Trophoblast cell (in vitro differentiated cells and primary cell): Measurements from ENCODE around the gene PRAMEF11.
"Not testable (repeated sequence)": the region's sequence is repeated elsewhere in the genome, so short reads cannot be mapped to it uniquely, and the experiment has no call there.

Source experiments
- DNase-seq, 2 donors: peaks; one replicate each; pipeline ENCODE4 v3.0.0-alpha.2; 2016
- H2AFZ ChIP-seq: 2 replicates; pipeline ENCODE4 v1.6.1; 2013; ENCODE audit warnings: low read length, moderate library complexity, mild to moderate bottlenecking; ENCODE audit not compliant: insufficient read depth, poor library complexity
- H2AK5ac ChIP-seq: 2 replicates; pipeline ENCODE4 v1.6.1; 2013; ENCODE audit warnings: mild to moderate bottlenecking, low read length
- H2BK120ac ChIP-seq: 2 replicates; pipeline ENCODE4 v1.6.1; 2013; ENCODE audit warnings: low read length, mild to moderate bottlenecking, moderate library complexity; ENCODE audit not compliant: insufficient read depth, poor library complexity
- H2BK12ac ChIP-seq: 2 replicates; pipeline ENCODE4 v1.6.1; 2013; ENCODE audit warnings: mild to moderate bottlenecking, low read length, moderate library complexity
- H2BK5ac ChIP-seq: 2 replicates; pipeline ENCODE4 v1.6.1; 2013; ENCODE audit warnings: low read length, low read depth, moderate library complexity, mild to moderate bottlenecking; ENCODE audit not compliant: poor library complexity
- H3K14ac ChIP-seq: 2 replicates; pipeline ENCODE4 v1.6.1; 2013; ENCODE audit warnings: mild to moderate bottlenecking, low read length
- H3K18ac ChIP-seq: 2 replicates; pipeline ENCODE4 v1.6.1; 2013; ENCODE audit warnings: mild to moderate bottlenecking, low read length
- H3K23ac ChIP-seq: 2 replicates; pipeline ENCODE4 v1.6.1; 2013; ENCODE audit warnings: low read length
- H3K27ac ChIP-seq: 2 replicates; pipeline ENCODE4 v1.5.1; 2013; ENCODE audit warnings: low read depth, mild to moderate bottlenecking, inconsistent platforms, low read length, moderate library complexity
- H3K27me3 ChIP-seq: 2 replicates; pipeline ENCODE4 v1.6.1; 2013; ENCODE audit warnings: inconsistent platforms, mild to moderate bottlenecking, low read length, moderate library complexity; ENCODE audit not compliant: insufficient read depth
- H3K36me3 ChIP-seq, 2 experiments: 1 replicate in 1 of 2; 2 replicates in 1 of 2; pipeline ENCODE4 v1.6.1; 2013; ENCODE audit warnings: low read length in 2 of 2, mild to moderate bottlenecking in 2 of 2, moderate library complexity in 1 of 2; ENCODE audit not compliant: insufficient read depth in 2 of 2, control insufficient read depth in 1 of 2
- H3K4ac ChIP-seq: 2 replicates; pipeline ENCODE4 v1.6.1; 2013; ENCODE audit warnings: low read depth, mild to moderate bottlenecking, low read length, moderate library complexity
- H3K4me1 ChIP-seq, 2 experiments: 1 replicate in 1 of 2; 2 replicates in 1 of 2; pipeline ENCODE4 v1.6.1; 2013; ENCODE audit warnings: low read length in 2 of 2, mild to moderate bottlenecking in 2 of 2, moderate library complexity in 1 of 2; ENCODE audit not compliant: insufficient read depth in 2 of 2, control insufficient read depth in 1 of 2
- H3K4me2 ChIP-seq: 2 replicates; pipeline ENCODE4 v1.6.1; 2013; ENCODE audit warnings: inconsistent platforms, mild to moderate bottlenecking, low read length, moderate library complexity
- H3K4me3 ChIP-seq: 2 replicates; pipeline ENCODE4 v1.5.1; 2013; ENCODE audit warnings: mild to moderate bottlenecking, low read depth, low read length, inconsistent platforms
- H3K79me1 ChIP-seq: one replicate; pipeline ENCODE4 v1.6.1; 2013; ENCODE audit warnings: low read length
- H3K79me2 ChIP-seq: 2 replicates; pipeline ENCODE4 v1.6.1; 2013; ENCODE audit warnings: low read length, mild to moderate bottlenecking; ENCODE audit not compliant: control insufficient read depth, insufficient read depth, poor library complexity
- H3K9ac ChIP-seq: 2 replicates; pipeline ENCODE4 v1.6.1; 2013; ENCODE audit warnings: mild to moderate bottlenecking, low read length
- H3K9me3 ChIP-seq: 2 replicates; pipeline ENCODE4 v1.6.1; 2013; ENCODE audit warnings: low read depth, mild to moderate bottlenecking, control low read depth, inconsistent platforms, low read length; ENCODE audit not compliant: insufficient read depth
- H4K12ac ChIP-seq: 2 replicates; pipeline ENCODE4 v1.6.1; 2013; ENCODE audit warnings: low read depth, mild to moderate bottlenecking, low read length, moderate library complexity
- H4K8ac ChIP-seq: 2 replicates; pipeline ENCODE4 v1.6.1; 2013; ENCODE audit warnings: low read depth, mild to moderate bottlenecking, low read length, moderate library complexity
- H4K91ac ChIP-seq: one replicate; pipeline ENCODE4 v1.6.1; 2013; ENCODE audit warnings: low read depth, mild to moderate bottlenecking, low read length, moderate library complexity
- WGBS: extraction: QIAGEN DNeasy Blood & Tissue Kit; methylation state at CpG from one replicate; pipeline ENCODE4 v1.1.7; 2013; ENCODE audit warnings: missing lambda C conversion rate; ENCODE audit not compliant: insufficient read length, insufficient coverage; ENCODE audit errors: extremely low coverage; 5-methylcytosine and 5-hydroxymethylcytosine counted together

PRAMEF11 gene

DNA sequence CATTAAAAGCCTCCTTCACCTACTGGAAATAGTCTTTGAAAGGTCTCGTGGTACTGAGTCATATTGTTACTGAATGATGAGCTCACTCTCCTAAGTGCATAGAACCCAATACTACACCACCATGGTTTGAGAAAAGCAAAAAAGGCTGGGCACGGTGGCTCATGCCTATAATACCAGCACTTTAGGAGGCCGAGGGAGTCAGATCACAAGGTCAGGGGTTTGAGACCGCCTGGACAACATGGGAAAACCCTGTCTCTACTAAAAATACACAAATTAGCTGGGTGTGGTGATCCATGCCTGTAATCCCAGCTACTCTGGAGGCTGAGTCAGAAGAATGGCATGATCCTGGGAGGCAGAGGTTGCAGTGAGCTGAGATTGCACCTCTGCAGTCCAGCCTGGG, 20.6 kb upstream of the PRAMEF11 start:
- Histone ChIP-seq H2BK12ac (no peak overlapping the region), H3K4ac (no peak overlapping the region), H3K4me2 (no peak overlapping the region), H2AK5ac (no peak overlapping the region), H3K79me1 (no peaks in the 10 kb centered on the region), H3K27ac (no peak overlapping the region), H3K79me2 (no peaks in the 10 kb centered on the region), H4K91ac (no peak overlapping the region), H4K8ac (no peak overlapping the region), H3K4me3 (no peak overlapping the region), H3K23ac (no peak overlapping the region), H2BK5ac (no peak overlapping the region), H2BK120ac (no peak overlapping the region), H3K14ac (no peak overlapping the region), H3K27me3 (no peaks in the 10 kb centered on the region), H3K18ac (no peak overlapping the region), H4K12ac (no peak overlapping the region), H3K4me1 (no peaks in the 10 kb centered on the region), H3K9me3 (peaks cover 9% of the 10 kb centered on the region), H3K36me3 (no peaks in the 10 kb centered on the region), H3K9ac (no peak overlapping the region), H2AFZ (no peak overlapping the region)
- DNase-seq, result peak; percentile 25 to 27
- WGBS, result no CpG with 5 or more reads among the region's 4 CpGs

GRCh38 chr1:12848620-12849019, 17.4 kb upstream of the PRAMEF11 start, which contains the start of gene HNRNPCL1:
TSS of gene HNRNPCL1 (minus strand) at chr1:12848720. CDS start at chr1:12848289, 431 bp downstream.
- not testable (repeated sequence) for H4K12ac ChIP-seq, DNase-seq, H3K27ac ChIP-seq, H4K8ac ChIP-seq, H3K79me2 ChIP-seq, H3K4me1 ChIP-seq, H3K23ac ChIP-seq, H4K91ac ChIP-seq, H2AK5ac ChIP-seq, H3K27me3 ChIP-seq, H3K14ac ChIP-seq, H3K9me3 ChIP-seq, H3K18ac ChIP-seq, H2AFZ ChIP-seq, H2BK5ac ChIP-seq, H2BK12ac ChIP-seq, H3K4me2 ChIP-seq, H3K4me3 ChIP-seq, H2BK120ac ChIP-seq, H3K4ac ChIP-seq, H3K9ac ChIP-seq, H3K36me3 ChIP-seq, H3K79me1 ChIP-seq
- WGBS, result no CpG with 5 or more reads among the region's 7 CpGs

GRCh38 chr1:12833251-12833650, 2.0 kb upstream of the PRAMEF11 start:
- H3K79me2 ChIP-seq, DNase-seq, H3K23ac ChIP-seq, H3K14ac ChIP-seq, H4K91ac ChIP-seq, H3K27ac ChIP-seq, H2AFZ ChIP-seq, H3K4ac ChIP-seq, H4K8ac ChIP-seq, H2AK5ac ChIP-seq, H3K79me1 ChIP-seq, H3K36me3 ChIP-seq, H3K9me3 ChIP-seq, H3K4me2 ChIP-seq, H2BK12ac ChIP-seq, H3K4me3 ChIP-seq, H2BK5ac ChIP-seq, H3K27me3 ChIP-seq, H3K4me1 ChIP-seq, H3K9ac ChIP-seq, H4K12ac ChIP-seq, H3K18ac ChIP-seq, H2BK120ac ChIP-seq: not testable (repeated sequence)
- no CpG with 5 or more reads among the region's 2 CpGs for WGBS

GRCh38 chr1:12819061-12819460, 12.1 kb downstream of the PRAMEF11 start:
- H3K27ac ChIP-seq, H3K9ac ChIP-seq, H3K23ac ChIP-seq, H3K14ac ChIP-seq, H2AK5ac ChIP-seq, H2BK5ac ChIP-seq, H4K91ac ChIP-seq, H3K4me3 ChIP-seq, DNase-seq, H3K4me1 ChIP-seq, H3K27me3 ChIP-seq, H2BK120ac ChIP-seq, H3K4me2 ChIP-seq, H4K8ac ChIP-seq, H2BK12ac ChIP-seq, H3K79me1 ChIP-seq, H3K4ac ChIP-seq, H3K79me2 ChIP-seq, H4K12ac ChIP-seq, H2AFZ ChIP-seq, H3K36me3 ChIP-seq, H3K18ac ChIP-seq: not testable (repeated sequence)
- WGBS, result no CpG with 5 or more reads among the region's 6 CpGs
- H3K9me3 ChIP-seq, result peaks cover 11% of the 10 kb centered on the region
